22Rv1 (cell line): ENCODE data around the gene FRS2.

Experiments used
- ZFX ChIP-seq: fragments of 450-650 bp; IDR thresholded peaks from 2 replicates; pipeline ENCODE4 v1.6.1; 2017; ENCODE audit warnings: antibody characterized with exemption, borderline replicate concordance
- TF ChIP-seq, protein P1 (sequence below): fragments of 450-650 bp; IDR thresholded peaks from 2 replicates; pipeline ENCODE4 v1.5.1; 2017; ENCODE audit warnings: mild to moderate bottlenecking

DNA sequence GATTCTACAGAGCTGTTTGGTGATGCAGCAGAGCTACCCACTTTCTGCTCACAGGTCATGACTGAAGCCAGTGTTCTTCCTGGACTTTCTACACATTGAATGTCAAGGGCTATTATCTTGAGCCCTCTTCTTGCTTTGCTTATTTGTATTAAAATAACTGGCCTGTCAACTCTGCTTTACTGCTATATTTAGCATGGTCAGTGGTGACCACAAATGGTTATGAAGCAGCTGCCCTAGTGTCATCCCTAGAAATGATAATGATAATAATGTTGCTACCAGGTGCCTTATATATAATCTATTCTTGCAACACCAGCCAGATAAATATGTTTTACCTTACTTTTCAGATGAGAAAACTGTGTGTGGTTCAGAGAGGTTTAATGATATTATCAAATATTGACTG, 143.2 kb downstream of the FRS2 start:
- TF ChIP-seq, protein P1, sequence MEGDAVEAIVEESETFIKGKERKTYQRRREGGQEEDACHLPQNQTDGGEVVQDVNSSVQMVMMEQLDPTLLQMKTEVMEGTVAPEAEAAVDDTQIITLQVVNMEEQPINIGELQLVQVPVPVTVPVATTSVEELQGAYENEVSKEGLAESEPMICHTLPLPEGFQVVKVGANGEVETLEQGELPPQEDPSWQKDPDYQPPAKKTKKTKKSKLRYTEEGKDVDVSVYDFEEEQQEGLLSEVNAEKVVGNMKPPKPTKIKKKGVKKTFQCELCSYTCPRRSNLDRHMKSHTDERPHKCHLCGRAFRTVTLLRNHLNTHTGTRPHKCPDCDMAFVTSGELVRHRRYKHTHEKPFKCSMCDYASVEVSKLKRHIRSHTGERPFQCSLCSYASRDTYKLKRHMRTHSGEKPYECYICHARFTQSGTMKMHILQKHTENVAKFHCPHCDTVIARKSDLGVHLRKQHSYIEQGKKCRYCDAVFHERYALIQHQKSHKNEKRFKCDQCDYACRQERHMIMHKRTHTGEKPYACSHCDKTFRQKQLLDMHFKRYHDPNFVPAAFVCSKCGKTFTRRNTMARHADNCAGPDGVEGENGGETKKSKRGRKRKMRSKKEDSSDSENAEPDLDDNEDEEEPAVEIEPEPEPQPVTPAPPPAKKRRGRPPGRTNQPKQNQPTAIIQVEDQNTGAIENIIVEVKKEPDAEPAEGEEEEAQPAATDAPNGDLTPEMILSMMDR = no peak
- TF ChIP-seq ZFX = no peak
